NCI-H1436 treated with DMSO at 0.1 percent for 48 hours (cell line): Measurements from ENCODE around the gene CTSC.
"Not testable (repeated sequence)": the region's sequence is repeated elsewhere in the genome, so short reads cannot be mapped to it uniquely, and the experiment has no call there.

ENCODE experiments used
- DNase-seq: peaks from one replicate; lab custom pipeline; 2025; lab: John Stamatoyannopoulos, UW

Gene CTSC

DNA sequence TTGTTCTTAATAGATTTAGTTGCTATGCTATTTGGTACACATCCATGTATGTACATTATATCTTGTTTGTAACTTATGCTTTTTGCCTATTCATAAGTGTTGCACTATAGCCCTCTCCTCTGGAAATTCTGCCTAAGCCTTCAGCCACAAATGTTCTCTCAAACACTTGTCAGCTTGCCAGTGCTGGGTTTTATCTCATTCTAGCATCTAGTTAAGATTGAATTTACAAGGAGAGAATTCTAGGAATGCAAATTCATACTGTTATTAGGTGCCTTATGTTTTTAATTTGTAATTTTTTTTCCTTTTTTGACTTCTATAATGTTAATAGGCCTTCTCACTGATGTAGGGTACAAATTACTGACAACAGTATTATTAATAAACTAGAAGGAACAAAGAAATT, 14.6 kb upstream of the CTSC start:
- no peak for DNase-seq

DNA sequence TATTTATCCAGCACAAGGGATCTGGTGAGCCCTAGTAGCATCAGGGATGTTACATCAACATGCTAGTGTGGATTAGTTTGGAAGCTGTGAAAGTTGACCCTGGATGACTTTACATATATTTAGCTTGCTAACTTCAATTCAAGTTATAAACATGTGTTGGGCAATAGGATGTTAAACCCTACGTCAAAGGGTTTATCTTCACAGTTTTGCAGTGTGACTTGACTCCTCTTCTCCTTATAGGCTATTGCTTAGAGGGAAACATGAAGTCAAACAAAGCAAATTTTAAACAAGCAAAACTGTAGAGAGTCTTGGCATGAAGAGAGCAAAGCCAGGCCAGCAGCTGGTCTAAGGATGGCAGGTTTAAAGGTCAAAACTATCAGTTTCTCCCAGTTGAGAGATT, 11.3 kb upstream of the CTSC start:
- no peak for DNase-seq

GRCh38 chr11:88345949-88346348, 8.4 kb upstream of the CTSC start:
- no peak for DNase-seq

- no peak for DNase-seq
Measured at GRCh38 chr11:88345408-88345807, 7.9 kb upstream of the CTSC start.

DNA sequence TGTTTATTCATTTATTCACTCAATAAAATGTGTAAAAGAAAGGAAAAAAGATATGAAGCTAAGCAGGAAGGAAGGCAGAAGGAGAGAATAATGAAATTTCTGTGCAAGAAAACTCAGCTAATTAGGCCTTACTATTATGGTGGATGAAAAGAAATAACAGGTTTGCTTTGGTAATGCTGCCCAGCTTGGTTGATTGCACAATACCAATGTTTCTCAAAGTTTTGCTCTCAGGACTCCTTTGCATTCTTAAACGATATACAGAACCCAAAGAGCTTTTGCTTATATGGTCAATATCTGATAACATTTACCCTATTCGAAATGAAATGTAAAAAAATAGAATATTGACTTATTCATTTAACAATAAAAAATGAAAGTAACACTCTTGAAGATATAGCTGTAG, 7.3 kb upstream of the CTSC start:
- DNase-seq, result no peak

- no peak for DNase-seq
Measured at GRCh38 chr11:88341522-88342251, 4.2 kb upstream of the CTSC start.

DNA sequence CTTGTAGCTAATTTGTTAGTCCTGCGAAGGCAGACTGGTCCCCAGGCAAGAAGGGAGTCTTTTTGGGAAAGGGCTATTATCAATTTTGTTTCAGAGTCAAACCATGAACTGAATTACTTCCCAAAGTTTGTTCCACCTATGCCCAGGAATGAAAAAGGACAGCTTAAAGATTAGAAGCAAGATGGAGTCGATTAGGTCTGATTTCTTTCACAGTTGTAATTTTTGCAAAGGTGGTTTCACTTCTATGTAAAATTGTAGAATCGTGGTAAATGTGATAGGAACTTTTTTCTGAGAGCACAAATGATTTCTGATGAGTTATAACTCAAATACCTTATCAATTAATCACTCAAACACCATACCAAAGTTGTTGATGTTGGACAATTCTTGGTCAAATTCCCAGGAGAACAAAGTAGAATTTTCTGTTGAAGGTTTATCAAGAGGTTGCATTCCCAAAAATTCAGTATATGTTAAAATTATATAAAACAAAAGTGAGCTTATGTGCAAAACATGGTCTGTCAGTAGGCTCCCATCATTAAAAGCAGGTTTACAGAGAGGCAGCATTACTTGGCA, 2.9 kb upstream of the CTSC start:
- no peak for DNase-seq

DNA sequence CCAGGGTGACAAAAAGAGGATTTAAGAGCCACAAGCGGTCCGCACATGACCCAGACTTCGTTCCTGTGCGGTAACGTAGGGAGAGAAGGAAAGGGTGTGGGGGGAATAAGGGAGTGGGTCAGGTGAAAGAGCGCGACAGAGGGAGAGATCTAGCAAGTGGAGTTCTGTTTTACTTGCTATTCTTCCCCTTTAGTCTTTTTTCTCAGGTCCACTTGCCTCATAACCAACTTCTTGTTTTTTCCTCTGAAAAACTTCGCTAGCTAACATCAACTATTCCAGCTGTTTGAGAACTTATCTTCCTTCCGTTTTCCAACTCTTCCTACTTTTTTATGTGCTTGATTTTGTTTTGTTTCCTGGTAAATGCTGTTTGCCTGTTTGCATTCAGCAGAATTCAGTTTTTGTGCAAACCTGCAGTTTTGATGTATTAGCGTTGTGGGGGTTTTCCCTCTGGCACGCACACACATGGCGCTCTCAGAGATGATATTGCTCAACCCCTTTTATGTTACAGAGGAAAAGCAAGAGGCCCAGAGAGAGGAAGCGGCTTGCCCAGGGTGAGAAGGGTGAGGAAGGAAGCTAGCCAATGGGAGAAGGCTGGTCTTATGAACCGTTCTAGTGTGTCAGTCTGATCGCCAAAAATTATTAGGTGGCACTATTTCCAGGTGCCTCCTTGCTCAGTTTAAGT, 592 bp upstream of the CTSC start:
- DNase-seq, result no peak

GRCh38 chr11:88335284-88335683, 2.3 kb downstream of the CTSC start:
- DNase-seq, result no peak

DNA sequence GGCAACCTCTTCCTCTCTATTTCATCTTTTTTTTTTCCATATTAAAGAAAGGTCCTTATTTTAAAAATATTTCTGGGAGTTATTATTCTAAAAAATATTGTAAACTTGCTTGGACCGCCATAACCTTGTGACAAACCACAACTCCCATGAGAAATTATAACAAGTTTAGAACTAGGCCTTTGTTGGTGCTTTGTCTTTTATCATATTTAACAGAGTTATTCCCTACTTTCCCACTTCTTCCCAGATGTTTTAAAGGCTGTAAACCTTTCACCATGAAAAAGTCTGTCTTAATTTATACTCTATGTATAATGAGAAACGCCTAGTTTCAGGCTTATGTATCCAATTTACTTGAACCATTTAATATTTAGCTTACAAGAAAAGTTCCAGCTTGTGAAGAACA, 3.7 kb downstream of the CTSC start:
- no peak for DNase-seq

DNA sequence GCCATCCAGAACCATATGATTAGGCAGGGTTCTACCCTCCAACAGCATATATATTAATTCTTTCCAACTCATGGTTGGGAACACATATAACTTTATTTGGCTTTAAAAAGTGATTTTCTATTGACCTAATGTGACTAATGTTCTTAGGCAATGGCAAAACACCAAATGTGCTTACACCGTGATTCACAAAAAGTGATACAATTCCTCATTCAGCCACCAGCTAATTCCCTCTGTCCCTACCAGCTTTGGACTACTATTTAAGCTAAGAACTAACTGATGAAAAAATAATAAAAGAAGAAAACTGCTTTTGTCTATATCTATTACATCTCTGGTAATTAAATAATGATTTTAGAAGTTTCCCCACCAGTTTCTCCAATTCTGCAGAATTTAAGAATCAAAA, 4.7 kb downstream of the CTSC start:
- no peak for DNase-seq

GRCh38 chr11:88330826-88331428, 6.6 kb downstream of the CTSC start:
- no peak for DNase-seq

- DNase-seq, result no peak
Measured at GRCh38 chr11:88329563-88330250, 7.8 kb downstream of the CTSC start.

GRCh38 chr11:88327462-88328143, 9.9 kb downstream of the CTSC start:
- DNase-seq, result no peak

- no peak for DNase-seq
Measured at GRCh38 chr11:88327061-88327460, 10.5 kb downstream of the CTSC start.

GRCh38 chr11:88326099-88326498, 11.4 kb downstream of the CTSC start:
- no peak for DNase-seq

- no peak for DNase-seq
Measured at GRCh38 chr11:88324562-88325345, 12.8 kb downstream of the CTSC start.

- DNase-seq, result not testable (repeated sequence)
Measured at GRCh38 chr11:88322881-88323280, 14.7 kb downstream of the CTSC start.

- DNase-seq, result not testable (repeated sequence)
Measured at GRCh38 chr11:88321412-88321811, 16.1 kb downstream of the CTSC start.

GRCh38 chr11:88320149-88320559, 17.4 kb downstream of the CTSC start:
- DNase-seq, result no peak

DNA sequence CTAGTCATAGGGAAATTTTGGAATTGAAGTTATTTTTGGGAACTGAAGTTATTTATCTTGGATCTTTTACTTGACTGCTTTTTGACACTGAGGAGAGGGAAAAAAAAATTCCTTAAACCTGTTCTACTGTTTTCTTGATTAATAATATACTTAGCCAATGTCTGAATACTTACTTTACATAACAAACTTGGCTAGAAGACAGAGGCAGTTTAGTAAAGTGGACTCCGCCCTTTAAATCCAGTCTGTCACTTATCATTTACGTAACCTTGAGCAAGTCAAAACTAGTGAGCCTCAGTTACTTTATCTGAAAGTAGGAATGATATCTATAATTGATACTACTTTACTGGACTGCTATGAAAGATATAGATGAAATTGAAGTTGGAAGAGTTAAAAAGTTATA, 19.5 kb downstream of the CTSC start:
- DNase-seq, result no peak
